H1 (cell line): ENCODE measurements around the gene UBA6. TPM values are rescaled to one million over a fixed set of nuclear protein-coding genes. Genes with fewer than 3 reads are reported as not detected.

ENCODE experiments used
- JUN ChIP-seq: IDR thresholded peaks from 2 replicates; pipeline ENCODE4 v1.6.1; 2011; ENCODE audit warnings: low read depth, mild to moderate bottlenecking, improper control_type of control experiment, low read length
- KDM4A ChIP-seq: IDR thresholded peaks from one replicate; pipeline ENCODE4 v1.7.1; 2012; ENCODE audit warnings: low read depth, mild to moderate bottlenecking, moderate library complexity, low read length, inconsistent platforms; ENCODE audit not compliant: severe bottlenecking
- MAFK ChIP-seq: IDR thresholded peaks from 2 replicates; pipeline ENCODE4 v1.6.1; 2012; ENCODE audit warnings: low read depth, mild to moderate bottlenecking, improper control_type of control experiment, low read length
- POLR2AphosphoS5 ChIP-seq: IDR thresholded peaks from 2 replicates; pipeline ENCODE4 v1.6.1; 2011; ENCODE audit warnings: low read depth, low read length
- RAD21 ChIP-seq, 2 experiments: IDR thresholded peaks in 1 of 2; conservative IDR thresholded peaks in 1 of 2; 2 replicates each; pipeline ENCODE4 v1.6.1; 2011; ENCODE audit warnings: low read depth in 2 of 2, low read length in 2 of 2, improper control_type of control experiment in 1 of 2, inconsistent platforms in 1 of 2, mild to moderate bottlenecking in 1 of 2, moderate library complexity in 1 of 2
- polyA plus RNA-seq, 7 experiments: library from polyadenylated mRNA; depleted of rRNA in 3 of 7; stranded (reverse) in 5 of 7; unstranded in 2 of 7; fragments of >200 nt in 5 of 7; fragments of 200-250 nt in 2 of 7; gene quantifications; 1 replicate in 5 of 7; 2 replicates in 1 of 7; 4 replicates in 1 of 7; pipeline versions ENCODE4 v1.2.1 to v1.2.3, GENCODE V29; 2011 to 2013; ENCODE audit warnings: missing spikeins in 2 of 7, mixed read lengths in 2 of 7
- total RNA-seq: library from RNA; stranded (reverse); fragmentation: NEBNext Ultra II Directional; extraction: Animal tissue kit (Norgen Biotek cat#: 25700); gene quantifications from 2 replicates; pipeline ENCODE4 v1.2.1, GENCODE V29; 2021

The UBA6 gene
- total and polyA plus RNA-seq, 2 of the 8 experiments (the other 6 are each of a cell fraction or from before 2014, with no cell fraction given): 17.4 to 74.3 TPM

DNA sequence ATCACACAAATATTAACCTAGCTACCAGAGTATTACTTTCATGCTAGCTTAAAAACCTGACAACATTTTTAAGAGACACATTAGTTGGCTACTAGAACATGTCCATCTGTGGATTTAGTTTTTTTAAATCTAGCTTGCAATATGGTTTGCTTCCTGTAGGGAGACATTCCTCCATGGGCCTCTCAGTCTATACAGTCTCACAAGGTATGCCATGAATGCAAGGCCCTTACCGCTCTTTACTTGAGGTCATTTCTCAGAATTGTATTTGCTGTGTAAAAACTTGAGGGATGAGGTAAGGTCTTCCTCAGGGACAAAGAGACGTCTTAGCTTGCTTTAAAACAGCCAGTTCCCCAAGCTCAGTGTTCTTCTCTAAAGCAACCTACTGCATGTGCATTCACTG is 26.9 kb downstream of the UBA6 start (continued):
- TF ChIP-seq RAD21 (IDR thresholded peaks at IDR 0.05 in 1 of 2, conservative IDR thresholded peaks at IDR 0.05 in 1 of 2; ENCODE audit: low read depth in 2 of 2, low read length in 2 of 2): no peak
- TF ChIP-seq JUN: no peak
- TF ChIP-seq POLR2AphosphoS5: no peak
- TF ChIP-seq MAFK: no peak
- no peak for TF ChIP-seq KDM4A
